Measurements from ENCODE around the gene AFG1L.

DNA sequence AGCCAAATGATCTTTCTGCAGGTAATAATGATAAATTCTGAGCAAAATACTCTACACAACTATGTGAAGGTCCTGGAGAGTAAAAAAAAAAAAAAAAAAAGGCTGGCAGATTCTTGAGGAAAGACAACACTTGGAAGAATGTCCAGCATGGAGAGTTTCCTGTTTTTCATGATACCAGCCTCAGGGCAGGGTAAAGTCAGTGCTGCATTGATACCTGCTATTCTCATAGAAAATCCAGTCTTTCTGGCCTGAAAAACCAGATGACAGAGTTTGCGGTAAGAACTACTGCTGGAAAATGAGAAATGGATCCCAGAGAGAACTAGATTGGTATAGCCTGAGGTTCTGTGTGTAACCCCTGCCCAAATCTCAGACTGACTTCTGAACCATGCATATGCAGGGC, 89.1 kb downstream of the AFG1L start:
- TF ChIP-seq, protein P1, sequence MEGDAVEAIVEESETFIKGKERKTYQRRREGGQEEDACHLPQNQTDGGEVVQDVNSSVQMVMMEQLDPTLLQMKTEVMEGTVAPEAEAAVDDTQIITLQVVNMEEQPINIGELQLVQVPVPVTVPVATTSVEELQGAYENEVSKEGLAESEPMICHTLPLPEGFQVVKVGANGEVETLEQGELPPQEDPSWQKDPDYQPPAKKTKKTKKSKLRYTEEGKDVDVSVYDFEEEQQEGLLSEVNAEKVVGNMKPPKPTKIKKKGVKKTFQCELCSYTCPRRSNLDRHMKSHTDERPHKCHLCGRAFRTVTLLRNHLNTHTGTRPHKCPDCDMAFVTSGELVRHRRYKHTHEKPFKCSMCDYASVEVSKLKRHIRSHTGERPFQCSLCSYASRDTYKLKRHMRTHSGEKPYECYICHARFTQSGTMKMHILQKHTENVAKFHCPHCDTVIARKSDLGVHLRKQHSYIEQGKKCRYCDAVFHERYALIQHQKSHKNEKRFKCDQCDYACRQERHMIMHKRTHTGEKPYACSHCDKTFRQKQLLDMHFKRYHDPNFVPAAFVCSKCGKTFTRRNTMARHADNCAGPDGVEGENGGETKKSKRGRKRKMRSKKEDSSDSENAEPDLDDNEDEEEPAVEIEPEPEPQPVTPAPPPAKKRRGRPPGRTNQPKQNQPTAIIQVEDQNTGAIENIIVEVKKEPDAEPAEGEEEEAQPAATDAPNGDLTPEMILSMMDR (IDR thresholded peaks at IDR 0.05): no peak
- TF ChIP-seq POLR2AphosphoS5 (IDR thresholded peaks at IDR 0.05): no peak

Measured in stomach (tissue), 4 donors.